Measurements from ENCODE around the gene ACTN3. TPM values are rescaled to one million over a fixed set of nuclear protein-coding genes. Genes with fewer than 3 reads are reported as not detected.

Gene ACTN3
- total RNA-seq, 6 donors from 2014 or later = 0.24 TPM; not detected in 5

GRCh38 chr11:66549696-66550095 is 3.0 kb downstream of the ACTN3 start:
- WGBS, 2 donors = 84 to 88% methylated on average over 3 of the region's 3 CpGs
- Histone ChIP-seq H3K36me3 (no peaks in the 10 kb centered on the region), H3K9me3 (no peaks in the 10 kb centered on the region), H3K27me3 (no peaks in the 10 kb centered on the region), H3K4me3 (no peak overlapping the region), H3K4me1 (peaks cover 13 to 21% (median 16%) of the 10 kb centered on the region in 4 donors), H3K27ac (no peak overlapping the region)
- TF ChIP-seq EP300 (IDR thresholded peaks at IDR 0.05) (no peak), CTCF (IDR thresholded peaks at IDR 0.05) (no peak), POLR2A (IDR thresholded peaks at IDR 0.05) (no peak), POLR2AphosphoS5 (IDR thresholded peaks at IDR 0.05) (no peak)
- no peak for ATAC-seq (ENCODE audit: low FRiP score in 2 of 2)
- no peak for DNase-seq

DNA sequence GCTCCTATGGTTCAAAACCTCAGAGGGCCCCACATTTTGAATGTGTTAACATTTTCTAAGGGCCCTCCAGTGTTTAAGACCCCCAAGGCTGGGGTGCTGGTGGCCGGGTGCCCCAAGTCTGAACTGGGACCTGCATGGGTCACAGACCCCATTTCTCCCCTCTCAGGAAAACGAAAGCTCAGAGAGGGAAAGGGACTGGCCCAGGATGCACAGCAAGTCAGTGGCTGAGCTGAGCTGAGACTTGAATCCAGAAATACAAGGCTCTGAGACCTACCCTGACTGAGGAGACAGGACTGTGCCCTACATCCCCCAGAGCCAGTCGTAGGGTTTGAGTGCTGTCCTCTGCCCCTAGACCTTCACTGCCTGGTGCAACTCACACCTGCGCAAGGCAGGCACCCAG is 4.2 kb downstream of the ACTN3 start:
- Histone ChIP-seq H3K36me3 (no peaks in the 10 kb centered on the region), H3K9me3 (no peaks in the 10 kb centered on the region), H3K4me3 (no peak overlapping the region), H3K27ac (no peak overlapping the region), H3K27me3 (no peaks in the 10 kb centered on the region), H3K4me1 (peaks cover 4 to 11% (median 8%) of the 10 kb centered on the region in 4 donors)
- no peak for ATAC-seq (ENCODE audit: low FRiP score in 2 of 2)
- no peak for DNase-seq
- TF ChIP-seq POLR2AphosphoS5 (IDR thresholded peaks at IDR 0.05) (no peak), CTCF (IDR thresholded peaks at IDR 0.05) (no peak), EP300 (IDR thresholded peaks at IDR 0.05) (no peak), POLR2A (IDR thresholded peaks at IDR 0.05) (no peak)
- WGBS, 2 donors = 81 to 86% methylated on average over 4 of the region's 4 CpGs

GRCh38 chr11:66554602-66555001 is 7.9 kb downstream of the ACTN3 start:
- ATAC-seq (ENCODE audit: low FRiP score in 2 of 2) (no peak), DNase-seq (no peak)
- Histone ChIP-seq H3K27me3 (no peaks in the 10 kb centered on the region), H3K36me3 (no peaks in the 10 kb centered on the region), H3K4me3 (no peak overlapping the region), H3K27ac (no peak overlapping the region), H3K9me3 (no peaks in the 10 kb centered on the region), H3K4me1 (peaks cover 8 to 10% (median 9%) of the 10 kb centered on the region in 4 donors)
- no peak for TF ChIP-seq EP300 (IDR thresholded peaks at IDR 0.05)
- no peak for TF ChIP-seq POLR2A (IDR thresholded peaks at IDR 0.05)
- TF ChIP-seq CTCF (IDR thresholded peaks at IDR 0.05) = no peak
- TF ChIP-seq POLR2AphosphoS5 (IDR thresholded peaks at IDR 0.05) = no peak
- WGBS, 2 donors = 76 to 78% methylated on average over 5 of the region's 5 CpGs

- Histone ChIP-seq H3K9me3 (no peaks in the 10 kb centered on the region), H3K4me1 (peaks cover 8 to 11% (median 9%) of the 10 kb centered on the region in 4 donors), H3K27ac (no peak overlapping the region), H3K4me3 (no peak overlapping the region), H3K27me3 (no peaks in the 10 kb centered on the region), H3K36me3 (no peaks in the 10 kb centered on the region)
- TF ChIP-seq POLR2A (IDR thresholded peaks at IDR 0.05) (no peak), POLR2AphosphoS5 (IDR thresholded peaks at IDR 0.05) (no peak), CTCF (IDR thresholded peaks at IDR 0.05) (no peak), EP300 (IDR thresholded peaks at IDR 0.05) (no peak)
- ATAC-seq (ENCODE audit: low FRiP score in 2 of 2) (no peak), DNase-seq (no peak)
- WGBS, 2 donors = 68 to 71% methylated on average over 3 of the region's 3 CpGs
Observed at GRCh38 chr11:66555416-66555815, 8.7 kb downstream of the ACTN3 start.

DNA sequence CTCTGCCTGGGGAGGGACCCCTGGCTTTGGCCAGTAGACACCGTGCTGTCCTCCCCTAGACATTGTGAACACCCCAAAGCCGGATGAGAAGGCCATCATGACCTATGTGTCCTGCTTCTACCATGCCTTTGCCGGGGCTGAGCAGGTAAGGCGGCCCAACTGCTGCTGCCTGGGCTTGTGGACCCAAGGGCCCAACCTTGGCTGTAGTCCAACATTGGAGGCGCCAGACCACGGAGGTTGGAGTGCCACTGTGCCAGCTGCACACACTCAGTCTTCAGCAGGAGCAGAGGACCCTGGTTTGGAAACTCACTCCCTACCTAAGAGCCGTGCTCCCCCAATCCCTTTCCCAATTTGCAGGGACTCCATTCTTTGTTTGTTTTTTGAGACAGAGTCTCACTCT is 9.4 kb downstream of the ACTN3 start:
- Histone ChIP-seq H3K27ac (no peak overlapping the region), H3K36me3 (no peaks in the 10 kb centered on the region), H3K9me3 (no peaks in the 10 kb centered on the region), H3K4me1 (peaks cover 8 to 11% (median 9%) of the 10 kb centered on the region in 4 donors), H3K27me3 (no peaks in the 10 kb centered on the region), H3K4me3 (no peak overlapping the region)
- TF ChIP-seq EP300 (IDR thresholded peaks at IDR 0.05) (no peak), CTCF (IDR thresholded peaks at IDR 0.05) (no peak), POLR2AphosphoS5 (IDR thresholded peaks at IDR 0.05) (no peak), POLR2A (IDR thresholded peaks at IDR 0.05) (no peak)
- no peak for ATAC-seq (ENCODE audit: low FRiP score in 2 of 2)
- WGBS, 2 donors = 70 to 82% methylated on average over 5 to 7 of the region's 7 CpGs
- DNase-seq = no peak
